Inferior parietal cortex (tissue), 1 donor: ENCODE data around the gene STK36.

ENCODE experiments used
- DNase-seq: peaks from one replicate; pipeline ENCODE4 v3.0.0-alpha.2; 2016; ENCODE audit errors: extremely low spot score

Gene STK36

DNA sequence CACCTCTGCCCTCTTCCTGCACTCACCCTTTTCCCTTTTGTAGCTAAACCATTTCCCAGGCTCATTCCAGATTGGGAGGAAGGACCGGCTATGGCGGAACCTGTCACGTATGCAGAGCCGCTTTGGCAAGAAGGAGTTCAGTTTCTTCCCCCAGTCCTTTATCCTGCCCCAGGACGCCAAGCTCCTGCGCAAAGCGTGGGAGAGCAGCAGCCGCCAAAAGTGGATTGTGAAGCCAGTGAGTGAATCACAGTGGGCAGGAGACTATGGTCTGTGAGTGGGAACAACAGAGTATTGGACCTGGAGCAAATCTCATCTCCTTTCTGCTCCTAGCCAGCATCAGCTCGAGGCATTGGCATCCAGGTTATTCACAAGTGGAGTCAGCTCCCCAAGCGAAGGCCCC lies 75.1 kb downstream of the STK36 start:
- DNase-seq = no peak

DNA sequence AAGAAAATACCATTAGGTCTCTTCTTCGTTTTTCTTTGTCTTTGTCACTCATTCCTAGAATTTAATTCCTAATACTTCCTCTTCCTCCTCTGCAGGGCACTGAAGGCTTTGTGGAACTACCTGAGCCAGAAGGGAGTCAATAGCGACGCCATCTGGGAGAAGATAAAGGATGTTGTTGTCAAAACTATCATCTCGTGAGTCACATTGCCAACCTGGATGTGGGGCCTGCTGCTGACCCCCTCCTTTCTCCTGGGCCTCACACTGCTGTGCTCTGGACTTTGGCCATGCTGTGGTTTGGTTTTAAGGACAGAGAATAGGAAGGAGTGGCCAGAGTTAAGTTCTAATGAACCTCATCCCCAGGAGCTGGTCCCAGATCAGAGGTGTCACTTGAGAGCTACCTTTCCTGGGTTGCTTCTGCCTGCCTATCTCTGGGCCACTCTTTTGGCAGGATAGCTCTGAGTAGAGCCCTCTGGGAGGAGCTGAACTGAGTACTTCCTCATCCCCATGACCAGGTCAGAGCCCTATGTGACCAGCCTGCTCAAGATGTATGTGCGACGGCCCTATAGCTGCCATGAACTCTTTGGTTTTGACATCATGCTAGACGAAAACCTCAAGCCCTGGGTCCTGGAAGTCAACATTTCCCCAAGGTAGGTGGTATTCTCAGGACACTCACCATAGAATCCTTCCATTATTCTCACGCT lies 77.0 kb downstream of the STK36 start:
- DNase-seq = no peak
